GM21515 (cell line): ENCODE measurements around the gene STXBP3.
"Not testable (repeated sequence)": the region's sequence is repeated elsewhere in the genome, so short reads cannot be mapped to it uniquely, and the experiment has no call there.

Experiments
- ATAC-seq: cut with Tn5 transposase; IDR thresholded peaks from one replicate; pipeline ENCODE4 v1.9.1; 2021; ENCODE audit not compliant: unreplicated experiment

STXBP3 gene

GRCh38 chr1:108728327-108728923 is 18.0 kb upstream of the STXBP3 start:
- ATAC-seq: no peak

GRCh38 chr1:108729481-108729880 is 17.0 kb upstream of the STXBP3 start:
- no peak for ATAC-seq

GRCh38 chr1:108732398-108732797 is 14.1 kb upstream of the STXBP3 start:
- no peak for ATAC-seq

DNA sequence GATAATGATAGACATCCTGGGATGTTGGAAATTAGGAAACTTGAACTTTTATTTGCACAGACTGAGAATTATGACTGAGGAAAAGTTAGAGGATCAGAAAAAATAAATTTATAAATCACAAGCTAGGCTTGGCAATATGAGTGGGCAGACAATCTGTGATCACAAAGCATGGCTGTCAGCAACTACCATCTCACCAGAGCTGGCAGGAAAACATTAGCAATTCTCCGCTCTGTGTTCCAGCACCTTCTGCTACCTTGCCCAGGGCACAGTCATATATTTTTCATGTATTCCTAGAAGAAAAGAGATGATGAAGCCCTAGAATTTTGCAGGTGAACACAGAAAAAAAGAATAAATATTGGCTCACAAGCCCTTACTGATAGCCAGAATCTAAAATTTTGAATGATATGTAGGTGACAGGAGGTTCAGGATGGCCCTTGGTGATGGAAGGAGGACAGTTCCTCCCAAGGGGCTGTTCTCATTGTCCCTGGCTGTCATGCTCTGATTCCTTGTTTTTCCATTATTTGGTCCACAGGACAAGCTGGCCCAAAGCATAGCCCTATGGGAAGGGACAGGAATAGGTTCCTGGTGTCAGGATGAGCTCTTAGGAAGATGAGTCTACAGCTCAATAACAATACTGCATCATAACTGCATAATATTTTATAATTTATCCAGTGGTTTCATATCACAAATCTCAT is 12.2 kb upstream of the STXBP3 start:
- no peak for ATAC-seq

GRCh38 chr1:108742253-108742652 is 4.2 kb upstream of the STXBP3 start:
- no peak for ATAC-seq

DNA sequence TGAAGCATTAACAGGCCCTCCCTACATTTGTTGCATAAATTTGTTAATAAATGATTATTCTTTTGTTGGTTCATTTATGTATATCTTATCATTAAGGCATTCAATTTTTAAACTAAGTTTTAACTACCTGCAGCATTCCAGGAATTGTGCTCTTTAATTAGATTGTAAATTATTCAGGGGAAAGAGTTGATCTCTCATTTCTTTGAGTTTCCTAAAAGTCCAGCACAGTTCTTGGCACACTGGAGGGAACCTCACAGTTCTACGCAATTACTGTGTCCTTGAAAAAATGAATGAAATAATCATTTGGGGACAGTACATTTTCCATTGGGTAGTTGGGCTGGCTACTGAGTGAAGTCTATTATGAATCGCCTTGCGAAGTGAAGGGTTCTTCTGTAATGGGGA is 493 bp upstream of the STXBP3 start:
- ATAC-seq: peak; percentile 3

- ATAC-seq: peak; percentile 17
These were observed 837 bp downstream of the STXBP3 start for GRCh38 chr1:108747171-108747850.

GRCh38 chr1:108747898-108748297 is 1.4 kb downstream of the STXBP3 start:
- ATAC-seq: no peak

DNA sequence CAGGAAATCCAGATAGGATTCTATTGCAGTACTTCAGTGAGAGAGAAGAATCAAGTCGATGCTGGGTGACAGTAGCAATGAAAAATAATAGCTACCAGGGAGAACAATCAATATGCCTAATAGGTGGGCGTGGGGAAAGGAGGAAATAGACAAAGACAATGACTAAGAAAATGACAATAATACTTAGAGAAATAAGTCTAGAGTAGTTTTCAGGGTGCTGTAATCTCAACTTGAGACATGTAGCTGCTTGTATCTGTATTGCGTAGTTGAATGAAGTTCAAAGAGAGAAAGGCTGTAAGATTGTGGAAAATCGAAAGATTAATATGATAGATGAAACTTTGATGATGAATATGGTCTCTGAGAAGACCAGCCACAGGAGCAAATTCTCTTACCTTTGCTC is 2.6 kb downstream of the STXBP3 start:
- ATAC-seq: no peak

DNA sequence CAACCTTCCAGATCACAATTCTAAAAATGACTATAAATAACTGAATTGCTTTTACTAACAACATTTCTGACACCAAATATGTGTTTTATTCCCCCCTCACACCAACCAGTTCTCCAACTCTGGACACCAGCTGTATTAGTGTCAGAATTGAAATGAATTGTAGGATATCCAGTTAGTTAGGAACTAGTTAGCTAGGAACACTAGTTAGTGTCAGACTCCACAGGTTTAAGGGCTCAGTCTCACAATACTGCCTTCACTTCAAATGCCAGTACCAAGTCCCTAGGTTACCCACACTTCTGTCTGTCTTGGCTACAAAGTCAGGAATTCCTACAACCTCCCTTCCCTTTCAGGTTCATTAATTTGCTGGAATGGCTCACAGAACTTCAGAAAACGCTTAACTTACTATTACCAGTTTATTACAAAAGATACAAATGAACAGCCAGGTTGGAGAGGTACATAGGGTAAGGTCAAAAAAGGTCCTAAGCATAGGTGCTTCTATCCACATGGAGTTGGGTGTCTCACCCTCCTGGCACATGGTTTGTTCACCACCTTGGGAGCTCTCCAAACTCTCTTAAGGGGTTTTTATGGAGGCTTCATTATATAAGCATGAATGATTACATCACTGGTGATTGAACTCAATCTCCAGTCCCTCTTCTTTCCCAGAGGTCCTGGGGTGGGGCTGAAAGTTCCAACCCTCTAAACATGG is 4.2 kb downstream of the STXBP3 start:
- no peak for ATAC-seq

DNA sequence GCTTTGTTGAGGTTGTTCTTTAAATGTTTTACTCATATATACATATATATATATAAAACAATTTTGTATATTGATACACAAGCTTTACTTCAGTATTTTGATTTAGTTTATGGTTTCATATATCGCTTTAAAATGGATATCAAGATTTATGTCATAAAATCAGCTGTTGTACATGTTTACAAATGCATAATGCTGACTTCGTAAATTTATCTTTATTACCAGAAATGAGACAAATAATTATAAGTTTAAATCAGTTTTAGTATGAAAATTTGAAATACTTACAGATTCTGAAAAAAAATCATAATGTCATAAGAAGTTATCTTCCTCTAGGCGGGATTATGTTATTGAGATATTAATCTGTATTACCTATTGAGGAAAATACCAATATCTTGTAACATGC is 6.9 kb downstream of the STXBP3 start:
- ATAC-seq: no peak

GRCh38 chr1:108758796-108759195 is 12.3 kb downstream of the STXBP3 start:
- ATAC-seq: no peak

- no peak for ATAC-seq
These were observed 20.6 kb downstream of the STXBP3 start for GRCh38 chr1:108767115-108767514.

GRCh38 chr1:108767708-108768107 is 21.2 kb downstream of the STXBP3 start:
- ATAC-seq: no peak

DNA sequence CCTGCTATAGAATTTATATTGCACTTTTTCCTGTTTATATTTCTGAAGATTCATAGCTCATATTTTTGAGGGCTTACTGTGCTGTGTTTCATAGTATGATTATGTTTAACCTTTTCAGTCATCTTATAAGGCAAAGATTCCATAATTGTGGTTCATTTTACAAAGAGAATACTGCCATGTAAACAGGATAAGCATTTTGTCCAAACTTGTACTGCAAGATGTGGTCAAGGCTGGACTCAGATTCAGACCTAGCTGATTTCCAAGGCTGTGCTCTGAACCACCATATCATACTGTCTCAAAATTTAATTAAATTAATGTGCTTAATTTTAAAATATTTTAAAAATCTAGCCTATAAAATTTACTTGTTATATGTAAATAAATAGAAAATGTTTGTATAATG is 31.4 kb downstream of the STXBP3 start:
- ATAC-seq: no peak

GRCh38 chr1:108779455-108779854 is 33.0 kb downstream of the STXBP3 start:
- no peak for ATAC-seq

- ATAC-seq: no peak
These were observed 34.6 kb downstream of the STXBP3 start for GRCh38 chr1:108780937-108781574.

GRCh38 chr1:108781575-108781944 is 35.1 kb downstream of the STXBP3 start:
- not testable (repeated sequence) for ATAC-seq

DNA sequence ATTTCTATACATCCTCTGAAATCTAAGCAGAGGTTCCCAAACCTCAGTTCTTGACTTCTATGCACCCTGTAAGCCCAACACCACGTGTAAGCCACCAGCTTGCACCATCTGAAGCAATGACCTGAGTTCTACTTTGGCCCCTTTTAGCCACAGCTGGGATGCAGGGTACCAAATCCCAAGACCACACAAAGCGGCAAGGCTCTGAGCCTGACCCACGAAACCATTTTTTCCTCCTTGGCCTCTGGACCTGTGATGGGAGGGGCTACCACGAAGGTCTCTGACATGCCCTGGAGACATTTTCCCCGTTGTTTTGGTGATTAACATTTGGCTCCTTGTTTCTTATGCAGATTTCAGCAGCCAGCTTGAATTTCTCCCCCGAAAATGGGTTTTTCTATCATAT is 38.8 kb downstream of the STXBP3 start:
- no peak for ATAC-seq

- no peak for ATAC-seq
These were observed 39.4 kb downstream of the STXBP3 start for GRCh38 chr1:108785880-108786279.

- no peak for ATAC-seq
These were observed 45.3 kb downstream of the STXBP3 start for GRCh38 chr1:108791790-108792189.
